Calu3 (cell line): ENCODE data around the gene OSBP2. TPM values are rescaled to one million over a fixed set of nuclear protein-coding genes. Genes with fewer than 3 reads are reported as not detected.

Experiments
- BruUV-seq: library from RNA; stranded (reverse); fragments of 400-500 nt; replicated peaks from 2 replicates; lab custom pipeline; 2021; lab: Mats Ljungman, UMichigan
- CTCF ChIA-PET: fragments of 300-600 bp; sonication (Branson Sonifier 250); formaldehyde crosslinking; loops from one replicate; lab custom pipeline; 2022; ENCODE audit warnings: antibody characterized with exemption; lab: Charles Lee
- DNase-seq: peaks from one replicate; pipeline ENCODE4 v3.0.0; 2022
- H3K27ac Mint-ChIP-seq: one replicate; pipeline ENCODE4 v1.8.0; 2022; ENCODE audit warnings: mixed read lengths; ENCODE audit not compliant: unreplicated experiment
- H3K27me3 Mint-ChIP-seq: one replicate; pipeline ENCODE4 v1.8.0; 2022; ENCODE audit warnings: mixed read lengths; ENCODE audit not compliant: unreplicated experiment
- H3K36me3 Mint-ChIP-seq: one replicate; pipeline ENCODE4 v1.8.0; 2022; ENCODE audit warnings: mild to moderate bottlenecking, moderate library complexity, mixed read lengths; ENCODE audit not compliant: insufficient read depth, unreplicated experiment
- H3K4me1 Mint-ChIP-seq: one replicate; pipeline ENCODE4 v1.8.0; 2022; ENCODE audit warnings: mild to moderate bottlenecking, low read depth, mixed read lengths; ENCODE audit not compliant: unreplicated experiment
- H3K4me3 Mint-ChIP-seq: one replicate; pipeline ENCODE4 v1.8.0; 2022; ENCODE audit warnings: mild to moderate bottlenecking, low read depth, moderate library complexity, mixed read lengths; ENCODE audit not compliant: unreplicated experiment
- H3K9me3 Mint-ChIP-seq: one replicate; pipeline ENCODE4 v1.8.0; 2022; ENCODE audit warnings: low read depth, mixed read lengths; ENCODE audit not compliant: unreplicated experiment
- CTCF ChIP-seq: fragments of 200-600 bp; IDR thresholded peaks from one replicate; pipeline ENCODE4 v1.8.0; 2022; ENCODE audit warnings: antibody characterized with exemption; ENCODE audit not compliant: unreplicated experiment
- intact Hi-C: fragments of 100-400 bp; cut with micrococcal nuclease; formaldehyde crosslinking; loops from one replicate; pipeline ENCODE4 v1.10.0; 2022; ENCODE audit not compliant: unreplicated experiment
- total RNA-seq: library from RNA; stranded (reverse); gene quantifications from 2 replicates; pipeline ENCODE4 v1.2.3, GENCODE V29; 2022

OSBP2 gene
- total RNA-seq, 1 experiment from 2014 or later = 5.2 TPM

GRCh38 chr22:30922151-30922611, 227.5 kb downstream of the OSBP2 start:
- H3K27me3 Mint-ChIP-seq = no peaks in the 10 kb centered on the region
- peak; percentile 7 for DNase-seq
- TF ChIP-seq CTCF = no peak
- CTCF ChIA-PET = interaction anchor here (1.0 to 4.1 kb wide), 3 partner anchors 159 to 226 kb away, joined by 3 to 21 read pairs (median 6); no protein-coding TSS in a partner anchor
- BruUV-seq = no TSS peak
- H3K9me3 Mint-ChIP-seq = no peaks in the 10 kb centered on the region
- no peaks in the 10 kb centered on the region for H3K4me1 Mint-ChIP-seq
- intact Hi-C loops = no loop called here
- peak overlapping the region; percentile 43 for H3K4me3 Mint-ChIP-seq
- no peak overlapping the region for H3K27ac Mint-ChIP-seq
- H3K36me3 Mint-ChIP-seq = peaks cover 22% of the 10 kb centered on the region

DNA sequence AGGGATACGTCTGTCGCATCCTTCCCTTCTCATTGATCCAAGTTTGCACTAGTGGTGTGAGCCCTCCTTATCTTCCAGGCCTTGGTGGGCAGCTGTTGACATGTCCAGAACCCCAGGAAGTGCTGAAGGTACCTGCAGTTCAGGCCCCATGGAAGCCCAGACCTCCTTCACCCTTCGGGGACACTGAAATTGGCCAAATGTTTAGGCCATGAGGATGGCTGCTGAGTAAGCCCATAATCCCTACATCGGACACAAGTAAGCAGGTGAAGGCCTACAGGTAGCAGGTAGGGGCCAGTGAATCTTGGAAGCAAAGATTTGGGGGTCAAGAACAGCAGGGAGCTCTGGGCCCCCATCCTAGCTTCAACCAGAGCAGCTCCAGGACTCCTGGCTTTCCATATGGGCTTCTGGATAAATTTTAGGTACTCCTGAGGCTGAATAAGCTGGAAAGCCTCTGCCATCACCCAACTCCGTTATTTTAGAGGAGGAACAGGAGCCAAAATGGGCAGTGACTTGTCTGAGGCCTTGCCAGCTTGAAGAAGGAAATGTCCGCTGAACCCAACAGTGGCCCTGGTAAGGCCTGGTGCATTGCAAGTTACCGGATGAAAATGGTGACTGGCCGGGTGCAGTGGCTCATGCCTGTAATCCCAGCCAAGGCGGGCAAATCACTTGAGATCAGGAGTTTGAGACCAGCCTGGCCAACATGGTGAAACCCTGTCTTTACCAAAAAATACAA, 228.7 kb downstream of the OSBP2 start:
- DNase-seq = no peak
- peaks cover 27% of the 10 kb centered on the region for H3K36me3 Mint-ChIP-seq
- H3K4me1 Mint-ChIP-seq = no peaks in the 10 kb centered on the region
- no peak for TF ChIP-seq CTCF
- no peak overlapping the region for H3K4me3 Mint-ChIP-seq
- H3K9me3 Mint-ChIP-seq = no peaks in the 10 kb centered on the region
- BruUV-seq = no TSS peak
- H3K27me3 Mint-ChIP-seq = no peaks in the 10 kb centered on the region
- intact Hi-C loops = no loop called here
- CTCF ChIA-PET = no interaction called here
- H3K27ac Mint-ChIP-seq = no peak overlapping the region

DNA sequence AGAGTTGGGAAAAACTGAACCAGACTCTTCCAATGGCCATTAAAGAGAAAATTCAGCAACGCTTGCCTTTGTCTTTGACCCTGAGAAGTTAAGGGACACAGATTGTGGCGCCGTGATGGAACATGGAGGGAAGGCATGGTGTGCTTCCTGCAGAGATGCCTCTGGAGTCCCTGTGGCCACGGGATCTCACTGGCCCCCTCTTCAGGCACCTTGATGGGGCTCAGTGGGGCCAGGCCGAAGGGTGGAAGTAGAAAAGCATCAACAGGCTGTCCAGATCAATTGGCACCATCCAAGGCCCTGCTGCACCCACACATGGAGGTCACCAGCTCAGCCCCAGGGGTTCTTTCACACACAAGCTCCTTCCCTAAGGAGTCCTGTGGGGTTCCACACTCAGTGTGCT, 231.0 kb downstream of the OSBP2 start:
- no peaks in the 10 kb centered on the region for H3K4me1 Mint-ChIP-seq
- intact Hi-C loops = no loop called here
- BruUV-seq = no TSS peak
- no peak for TF ChIP-seq CTCF
- CTCF ChIA-PET = interaction anchor here (0.6 kb wide), 1 partner anchor 145 kb away, joined by 3 read pairs; no protein-coding TSS in a partner anchor
- DNase-seq = no peak
- no peaks in the 10 kb centered on the region for H3K27me3 Mint-ChIP-seq
- no peak overlapping the region for H3K27ac Mint-ChIP-seq
- H3K4me3 Mint-ChIP-seq = no peak overlapping the region
- peaks cover 27% of the 10 kb centered on the region for H3K36me3 Mint-ChIP-seq
- H3K9me3 Mint-ChIP-seq = no peaks in the 10 kb centered on the region

GRCh38 chr22:30926706-30927105, 232.0 kb downstream of the OSBP2 start:
- DNase-seq = no peak
- no TSS peak for BruUV-seq
- CTCF ChIA-PET = interaction anchor here (0.7 kb wide), 2 partner anchors 467 to 623 kb away, joined by 7 to 10 read pairs; no protein-coding TSS in a partner anchor
- H3K9me3 Mint-ChIP-seq = no peaks in the 10 kb centered on the region
- intact Hi-C loops = no loop called here
- no peak for TF ChIP-seq CTCF
- H3K27ac Mint-ChIP-seq = no peak overlapping the region
- no peak overlapping the region for H3K4me3 Mint-ChIP-seq
- peaks cover 35% of the 10 kb centered on the region for H3K36me3 Mint-ChIP-seq
- H3K4me1 Mint-ChIP-seq = no peaks in the 10 kb centered on the region
- no peaks in the 10 kb centered on the region for H3K27me3 Mint-ChIP-seq
